HG02938 (cell line): ENCODE results near the gene GLP2R.

Experiments used
- ATAC-seq: cut with Tn5 transposase; IDR thresholded peaks from one replicate; pipeline ENCODE4 v1.9.1; 2021; ENCODE audit warnings: mild to moderate bottlenecking, moderate library complexity; ENCODE audit not compliant: unreplicated experiment

GLP2R gene

GRCh38 chr17:9895923-9896322 is 70.2 kb downstream of the GLP2R start:
- no peak for ATAC-seq

- ATAC-seq: no peak
These were observed 71.7 kb downstream of the GLP2R start for GRCh38 chr17:9897372-9897968.

GRCh38 chr17:9898812-9899211 is 73.1 kb downstream of the GLP2R start:
- ATAC-seq: no peak

- ATAC-seq: no peak
These were observed 73.7 kb downstream of the GLP2R start for GRCh38 chr17:9899280-9900043.

- no peak for ATAC-seq
These were observed 74.4 kb downstream of the GLP2R start for GRCh38 chr17:9900044-9900594.

- no peak for ATAC-seq
These were observed 75.1 kb downstream of the GLP2R start for GRCh38 chr17:9900784-9901183.

GRCh38 chr17:9902120-9902519 is 76.4 kb downstream of the GLP2R start:
- ATAC-seq: no peak

- ATAC-seq: no peak
These were observed 78.8 kb downstream of the GLP2R start for GRCh38 chr17:9904277-9905077.

- no peak for ATAC-seq
These were observed 79.3 kb downstream of the GLP2R start, which contains the start of gene RCVRN for GRCh38 chr17:9905078-9905415. Gene RCVRN, minus strand, starts transcription at chr17:9905271. Its CDS starts 91 bp downstream, at chr17:9905180.

- no peak for ATAC-seq
These were observed 80.2 kb downstream of the GLP2R start for GRCh38 chr17:9905902-9906301.

- ATAC-seq: no peak
These were observed 80.9 kb downstream of the GLP2R start for GRCh38 chr17:9906616-9907015.

GRCh38 chr17:9907131-9907530 is 81.4 kb downstream of the GLP2R start:
- no peak for ATAC-seq

- no peak for ATAC-seq
These were observed 82.3 kb downstream of the GLP2R start for GRCh38 chr17:9907883-9908648.

- no peak for ATAC-seq
These were observed 82.9 kb downstream of the GLP2R start for GRCh38 chr17:9908649-9909042.

- no peak for ATAC-seq
These were observed 85.4 kb downstream of the GLP2R start for GRCh38 chr17:9911089-9911488.

GRCh38 chr17:9912121-9913099 is 86.7 kb downstream of the GLP2R start:
- ATAC-seq: no peak

GRCh38 chr17:9913476-9913875 is 87.8 kb downstream of the GLP2R start:
- no peak for ATAC-seq

GRCh38 chr17:9916108-9916507 is 90.4 kb downstream of the GLP2R start:
- no peak for ATAC-seq

GRCh38 chr17:9917131-9917530 is 91.4 kb downstream of the GLP2R start:
- no peak for ATAC-seq

GRCh38 chr17:9917801-9918200 is 92.1 kb downstream of the GLP2R start:
- ATAC-seq: no peak
